PC-3 (cell line): ENCODE measurements around the gene JAZF1.

ENCODE experiments used
- EZH2 ChIP-seq: fragments of 300-600 bp; sonication (generic); IDR thresholded peaks from one replicate; pipeline ENCODE4 v1.6.1; 2017; ENCODE audit warnings: antibody characterized with exemption, mild to moderate bottlenecking, low read length; ENCODE audit not compliant: unreplicated experiment
- EZH2phosphoT487 ChIP-seq: fragments of 300-600 bp; sonication (generic); IDR thresholded peaks from 2 replicates; pipeline ENCODE4 v1.6.1; 2018; ENCODE audit warnings: mild to moderate bottlenecking, antibody characterized with exemption, low read length, borderline replicate concordance
- TF ChIP-seq, protein P1 (sequence below): fragments of 300-600 bp; sonication (generic); conservative IDR thresholded peaks from 2 replicates; pipeline ENCODE4 v1.5.1; 2017; ENCODE audit warnings: antibody characterized with exemption, low read depth, mild to moderate bottlenecking, low read length

DNA sequence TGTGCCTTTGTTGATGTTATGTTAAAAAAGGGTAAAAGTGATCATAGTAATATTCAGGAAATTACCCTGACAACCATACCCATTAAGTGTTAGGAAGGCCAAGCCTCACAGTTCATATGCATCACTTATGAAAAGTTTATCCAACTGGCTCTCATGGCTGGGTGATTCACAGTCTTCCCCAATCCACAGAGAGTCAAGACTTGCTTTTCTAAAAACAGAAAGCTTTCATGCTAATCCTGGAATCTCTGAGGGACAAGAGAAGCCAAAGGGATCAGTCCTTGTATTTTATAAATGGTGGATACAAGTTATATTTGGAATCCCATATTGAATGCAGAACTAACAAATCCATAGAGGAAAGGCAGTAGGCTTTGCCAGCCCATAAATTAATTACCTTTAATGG, 218.3 kb downstream of the JAZF1 start:
- TF ChIP-seq, protein P1, sequence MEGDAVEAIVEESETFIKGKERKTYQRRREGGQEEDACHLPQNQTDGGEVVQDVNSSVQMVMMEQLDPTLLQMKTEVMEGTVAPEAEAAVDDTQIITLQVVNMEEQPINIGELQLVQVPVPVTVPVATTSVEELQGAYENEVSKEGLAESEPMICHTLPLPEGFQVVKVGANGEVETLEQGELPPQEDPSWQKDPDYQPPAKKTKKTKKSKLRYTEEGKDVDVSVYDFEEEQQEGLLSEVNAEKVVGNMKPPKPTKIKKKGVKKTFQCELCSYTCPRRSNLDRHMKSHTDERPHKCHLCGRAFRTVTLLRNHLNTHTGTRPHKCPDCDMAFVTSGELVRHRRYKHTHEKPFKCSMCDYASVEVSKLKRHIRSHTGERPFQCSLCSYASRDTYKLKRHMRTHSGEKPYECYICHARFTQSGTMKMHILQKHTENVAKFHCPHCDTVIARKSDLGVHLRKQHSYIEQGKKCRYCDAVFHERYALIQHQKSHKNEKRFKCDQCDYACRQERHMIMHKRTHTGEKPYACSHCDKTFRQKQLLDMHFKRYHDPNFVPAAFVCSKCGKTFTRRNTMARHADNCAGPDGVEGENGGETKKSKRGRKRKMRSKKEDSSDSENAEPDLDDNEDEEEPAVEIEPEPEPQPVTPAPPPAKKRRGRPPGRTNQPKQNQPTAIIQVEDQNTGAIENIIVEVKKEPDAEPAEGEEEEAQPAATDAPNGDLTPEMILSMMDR: no peak
- TF ChIP-seq EZH2phosphoT487 (no peak), EZH2 (no peak)
